G401 (cell line): Measurements from ENCODE around the gene PBOV1. TPM values are rescaled to one million over a fixed set of nuclear protein-coding genes. Genes with fewer than 3 reads are reported as not detected.
A peak's percentile ranks its signal among the peaks of the same experiment; 100 is the strongest.

Experiments used
- DNase-seq: peaks from one replicate; pipeline ENCODE4 v3.0.0-alpha.2; 2015; ENCODE audit warnings: low spot score
- in situ Hi-C: cut with HindIII; loops from 2 replicates; pipeline ENCODE4 v1.10.0; 2016; ENCODE audit warnings: low sequenced_read_pairs, mixed read lengths
- total RNA-seq: library from RNA; depleted of rRNA; stranded (reverse); fragments of >200 nt; shearing (Covaris generic); gene quantifications from 2 replicates; pipeline ENCODE4 v1.2.3, GENCODE V29; 2014

PBOV1 gene
- total RNA-seq, 1 experiment from 2014 or later = not detected

- in situ Hi-C loops = no loop called here
- peak; percentile 96 for DNase-seq
Measured at GRCh38 chr6:138240476-138241245, 22.4 kb upstream of the PBOV1 start.

DNA sequence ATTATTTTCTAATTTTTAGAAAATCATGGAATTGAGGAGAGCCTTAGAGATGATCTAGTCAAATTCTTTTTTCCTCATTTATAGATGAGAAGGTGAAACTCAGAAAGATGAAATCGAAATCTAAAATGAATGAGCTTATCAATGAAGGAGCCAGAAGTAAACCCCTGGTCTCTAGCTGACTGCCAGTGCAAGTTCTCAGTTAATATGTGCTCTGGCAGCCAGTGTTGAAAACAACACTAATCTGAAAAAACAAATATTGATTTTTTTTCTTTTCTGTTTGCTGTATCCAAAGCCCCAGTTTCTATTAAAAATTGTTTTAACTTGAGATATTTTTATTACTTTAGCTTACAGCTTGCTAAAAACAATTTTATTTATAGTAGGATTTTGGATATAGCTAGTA is 21.5 kb upstream of the PBOV1 start:
- DNase-seq = no peak
- in situ Hi-C loops = no loop called here

GRCh38 chr6:138238368-138238767 is 20.1 kb upstream of the PBOV1 start:
- in situ Hi-C loops = no loop called here
- no peak for DNase-seq

DNA sequence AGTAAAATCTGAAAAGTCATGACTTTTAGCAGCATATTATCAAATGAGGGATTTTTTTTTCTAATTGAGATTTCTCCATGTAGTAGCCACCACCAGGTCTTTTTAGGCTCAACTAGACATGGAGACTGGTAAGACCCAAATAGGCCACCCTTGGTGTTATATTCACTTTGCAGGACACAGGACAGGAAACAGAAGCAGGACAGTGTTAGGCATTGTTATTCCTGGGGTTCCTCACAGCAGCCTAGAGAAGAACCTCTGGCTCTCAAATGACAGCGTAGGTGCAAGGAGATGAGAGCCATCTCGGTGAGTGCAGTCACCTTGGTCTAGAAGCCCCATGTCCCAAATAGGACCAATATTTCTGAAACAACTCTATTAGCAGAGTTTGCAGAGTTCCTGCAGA is 19.2 kb upstream of the PBOV1 start:
- in situ Hi-C loops = no loop called here
- DNase-seq = no peak

- in situ Hi-C loops = no loop called here
- no peak for DNase-seq
Measured at GRCh38 chr6:138235693-138236092, 17.4 kb upstream of the PBOV1 start.

- in situ Hi-C loops = no loop called here
- DNase-seq = no peak
Measured at GRCh38 chr6:138235205-138235604, 16.9 kb upstream of the PBOV1 start.

DNA sequence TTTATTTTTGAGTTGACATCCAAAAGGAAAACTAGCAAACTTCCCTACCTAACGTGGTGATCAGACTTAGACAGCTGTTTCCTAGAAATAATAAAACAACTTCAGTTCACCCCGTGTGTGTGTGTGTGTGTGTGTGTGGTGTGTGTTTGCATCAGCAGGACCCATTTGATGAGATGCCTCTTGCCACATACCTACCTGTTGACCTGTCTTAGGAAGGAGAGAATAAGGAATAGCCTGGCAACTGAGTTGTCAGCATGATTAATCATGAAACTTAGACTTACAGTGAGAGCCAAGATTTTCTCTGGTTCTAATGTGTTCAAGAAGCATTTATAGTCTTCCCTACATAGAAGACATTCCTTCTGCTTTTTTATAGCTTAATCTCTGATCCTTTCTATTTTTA is 16.1 kb upstream of the PBOV1 start:
- in situ Hi-C loops = no loop called here

GRCh38 chr6:138231381-138231886 is 13.1 kb upstream of the PBOV1 start:
- DNase-seq = peak; percentile 62
- in situ Hi-C loops = no loop called here

More for the DNA sequence above, 16.1 kb upstream of the PBOV1 start:
- no peak for DNase-seq

- in situ Hi-C loops = no loop called here
- peak; percentile 60 for DNase-seq
Measured at GRCh38 chr6:138230759-138231380, 12.6 kb upstream of the PBOV1 start.

DNA sequence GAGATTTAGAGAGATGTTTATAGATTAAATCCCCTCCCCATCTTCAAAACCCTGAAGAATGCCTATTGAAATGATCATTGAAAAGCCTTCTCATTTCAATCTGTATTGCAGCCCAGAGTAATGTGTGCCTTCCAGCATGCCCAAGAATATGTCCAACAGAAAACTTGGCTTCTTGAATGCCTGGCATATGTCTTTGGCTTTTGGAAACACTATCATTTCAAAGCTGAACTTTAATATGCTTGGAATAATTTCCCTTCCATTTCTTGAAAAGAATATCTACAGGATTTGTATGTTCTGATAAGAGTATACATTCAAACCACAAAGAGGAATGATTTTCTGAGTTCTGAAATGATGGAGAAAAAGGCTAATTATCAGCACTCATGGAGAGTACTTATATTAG is 11.9 kb upstream of the PBOV1 start:
- in situ Hi-C loops = no loop called here
- DNase-seq = peak; percentile 60

DNA sequence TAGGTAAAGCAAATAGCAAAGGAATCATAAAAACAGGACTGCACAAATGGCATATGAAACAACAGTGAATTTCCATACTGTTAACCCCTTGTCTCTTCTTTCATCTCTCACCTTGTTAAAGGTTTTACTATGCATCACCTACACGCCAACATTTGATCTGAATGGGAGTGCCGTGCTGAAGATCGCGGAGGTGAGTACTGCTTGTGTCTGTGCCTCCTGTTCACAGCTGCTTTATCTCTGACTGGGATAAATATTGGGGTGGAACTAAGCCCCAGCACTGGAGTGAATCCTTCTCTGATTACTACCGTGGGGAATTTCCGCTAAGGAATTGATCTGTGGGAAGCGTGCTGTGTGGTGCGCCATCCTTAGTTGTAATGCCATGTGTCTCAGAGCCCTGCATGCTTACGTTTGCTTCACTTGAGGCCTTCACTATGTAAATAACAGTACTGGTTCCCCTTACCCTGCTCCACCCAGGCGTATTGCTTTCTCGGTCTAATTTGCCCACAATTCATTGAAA is 11.4 kb upstream of the PBOV1 start:
- in situ Hi-C loops = no loop called here
- DNase-seq = no peak

- no peak for DNase-seq
- in situ Hi-C loops = no loop called here
Measured at GRCh38 chr6:138229072-138229471, 10.8 kb upstream of the PBOV1 start.

GRCh38 chr6:138227316-138227781 is 9.1 kb upstream of the PBOV1 start:
- in situ Hi-C loops = no loop called here
- DNase-seq = no peak

DNA sequence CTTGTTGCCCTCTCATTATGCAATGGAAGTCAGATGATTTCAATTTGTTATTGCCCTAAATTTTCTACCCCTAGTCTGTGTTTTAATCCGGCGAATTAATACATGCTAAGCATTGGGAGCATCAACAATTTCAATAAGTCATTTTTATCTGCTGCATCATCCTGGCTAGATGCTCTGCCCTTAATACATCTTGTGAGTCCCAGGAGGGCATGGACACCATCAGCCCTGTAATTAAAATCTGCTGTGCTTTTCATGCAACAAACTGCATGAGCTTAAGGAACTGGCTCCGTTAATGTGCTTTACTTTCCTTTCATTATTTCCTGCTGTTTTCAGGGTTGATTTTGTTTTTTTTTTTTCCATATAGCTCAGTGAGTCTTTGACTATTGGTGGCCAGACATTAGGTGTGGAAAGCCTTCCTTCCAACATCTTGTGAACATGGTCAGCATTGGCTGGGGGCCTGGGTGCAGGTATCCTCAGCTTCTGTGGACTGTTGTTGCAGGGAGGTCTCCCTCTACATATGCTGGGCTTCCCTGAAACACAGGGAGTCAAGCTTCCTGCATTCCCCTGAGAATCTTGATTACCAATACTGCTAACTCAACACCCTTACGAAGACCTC is 8.5 kb upstream of the PBOV1 start:
- in situ Hi-C loops = no loop called here
- DNase-seq = peak; percentile 69

DNA sequence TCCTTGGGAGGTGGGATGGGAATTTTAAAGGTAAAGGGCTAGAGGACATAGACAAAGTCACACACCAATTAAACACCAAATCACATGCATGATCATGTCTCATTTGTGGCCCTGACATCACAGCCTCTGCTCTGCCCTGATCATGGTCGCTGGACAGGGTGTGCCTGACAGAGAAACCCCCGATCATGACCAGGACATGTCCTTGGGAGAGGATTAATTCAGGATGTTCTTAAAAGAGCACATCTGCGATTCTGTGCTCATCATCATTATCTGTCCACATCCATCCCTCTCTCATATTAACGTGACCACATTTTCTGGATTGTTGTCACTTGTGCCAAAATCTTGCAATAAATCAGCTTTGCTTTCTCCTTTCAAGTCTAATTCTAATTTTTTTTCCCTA is 7.7 kb upstream of the PBOV1 start:
- DNase-seq = no peak
- in situ Hi-C loops = no loop called here

- in situ Hi-C loops = no loop called here
- DNase-seq = no peak
Measured at GRCh38 chr6:138222901-138223546, 4.7 kb upstream of the PBOV1 start.

- no peak for DNase-seq
- in situ Hi-C loops = no loop called here
Measured at GRCh38 chr6:138219901-138220300, 1.6 kb upstream of the PBOV1 start.

GRCh38 chr6:138219398-138219797 is 1.1 kb upstream of the PBOV1 start:
- DNase-seq = peak; percentile 76
- in situ Hi-C loops = no loop called here

GRCh38 chr6:138215093-138215782 is 3.1 kb downstream of the PBOV1 start:
- no peak for DNase-seq
- in situ Hi-C loops = no loop called here
